HUES6 (cell line): ENCODE data around the gene PHTF2.

ENCODE experiments used
- H3K27ac ChIP-seq: 2 replicates; pipeline ENCODE4 v1.7.0; 2013; ENCODE audit warnings: low read depth, mild to moderate bottlenecking, low read length, inconsistent platforms
- H3K27me3 ChIP-seq: 2 replicates; pipeline ENCODE4 v1.6.1; 2013; ENCODE audit warnings: low read length; ENCODE audit not compliant: control insufficient read depth, insufficient read depth
- H3K36me3 ChIP-seq: 2 replicates; pipeline ENCODE4 v1.6.1; 2013; ENCODE audit warnings: low read length; ENCODE audit not compliant: control insufficient read depth, insufficient read depth
- H3K4me1 ChIP-seq: 2 replicates; pipeline ENCODE4 v1.6.1; 2013; ENCODE audit warnings: low read length; ENCODE audit not compliant: control insufficient read depth, insufficient read depth
- H3K4me3 ChIP-seq: 2 replicates; pipeline ENCODE4 v1.5.1; 2013; ENCODE audit warnings: low read depth, low read length
- H3K9ac ChIP-seq: one replicate; pipeline ENCODE4 v1.6.1; 2013; ENCODE audit warnings: mild to moderate bottlenecking, low read length
- H3K9me3 ChIP-seq: 2 replicates; pipeline ENCODE4 v1.6.1; 2013; ENCODE audit warnings: low read depth, low read length; ENCODE audit not compliant: control insufficient read depth, insufficient read depth

The PHTF2 gene

GRCh38 chr7:77967429-77967828 lies 168.9 kb downstream of the PHTF2 start:
- Histone ChIP-seq H3K27ac (no peak overlapping the region), H3K9me3 (no peaks in the 10 kb centered on the region), H3K9ac (no peak overlapping the region), H3K4me3 (no peak overlapping the region), H3K36me3 (no peaks in the 10 kb centered on the region), H3K27me3 (no peaks in the 10 kb centered on the region), H3K4me1 (no peaks in the 10 kb centered on the region)

- no peaks in the 10 kb centered on the region for H3K4me1 ChIP-seq
- no peaks in the 10 kb centered on the region for H3K27me3 ChIP-seq
- no peaks in the 10 kb centered on the region for H3K36me3 ChIP-seq
- H3K9me3 ChIP-seq = no peaks in the 10 kb centered on the region
- no peak overlapping the region for H3K27ac ChIP-seq
- H3K9ac ChIP-seq = no peak overlapping the region
- H3K4me3 ChIP-seq = no peak overlapping the region
Observed at GRCh38 chr7:77971726-77972125, 173.2 kb downstream of the PHTF2 start.

GRCh38 chr7:77975672-77976480 lies 177.3 kb downstream of the PHTF2 start:
- Histone ChIP-seq H3K27ac (no peak overlapping the region), H3K4me3 (no peak overlapping the region), H3K27me3 (no peaks in the 10 kb centered on the region), H3K36me3 (no peaks in the 10 kb centered on the region), H3K9ac (no peak overlapping the region), H3K4me1 (0 out of 2 replicates have a peak, but pooled peaks cover 3% of the 10 kb centered on the region), H3K9me3 (no peaks in the 10 kb centered on the region)

GRCh38 chr7:77979219-77979618 lies 180.6 kb downstream of the PHTF2 start:
- H3K9ac ChIP-seq = no peak overlapping the region
- H3K36me3 ChIP-seq = no peaks in the 10 kb centered on the region
- H3K4me3 ChIP-seq = no peak overlapping the region
- no peaks in the 10 kb centered on the region for H3K9me3 ChIP-seq
- H3K27ac ChIP-seq = no peak overlapping the region
- H3K4me1 ChIP-seq = 0 out of 2 replicates have a peak, but pooled peaks cover 3% of the 10 kb centered on the region
- H3K27me3 ChIP-seq = no peaks in the 10 kb centered on the region

GRCh38 chr7:77980087-77980713 lies 181.6 kb downstream of the PHTF2 start:
- no peaks in the 10 kb centered on the region for H3K27me3 ChIP-seq
- no peak overlapping the region for H3K4me3 ChIP-seq
- H3K9me3 ChIP-seq = no peaks in the 10 kb centered on the region
- no peaks in the 10 kb centered on the region for H3K36me3 ChIP-seq
- no peak overlapping the region for H3K9ac ChIP-seq
- H3K27ac ChIP-seq = no peak overlapping the region
- 0 out of 2 replicates have a peak, but pooled peaks cover 3% of the 10 kb centered on the region for H3K4me1 ChIP-seq

- Histone ChIP-seq H3K9ac (no peak overlapping the region), H3K27me3 (no peaks in the 10 kb centered on the region), H3K9me3 (no peaks in the 10 kb centered on the region), H3K36me3 (no peaks in the 10 kb centered on the region), H3K4me1 (0 out of 2 replicates have a peak, but pooled peaks cover 3% of the 10 kb centered on the region), H3K4me3 (no peak overlapping the region), H3K27ac (no peak overlapping the region)
Observed at GRCh38 chr7:77982926-77983550, 184.5 kb downstream of the PHTF2 start.

- Histone ChIP-seq H3K36me3 (no peaks in the 10 kb centered on the region), H3K9ac (no peak overlapping the region), H3K27ac (no peak overlapping the region), H3K9me3 (no peaks in the 10 kb centered on the region), H3K4me1 (0 out of 2 replicates have a peak, but pooled peaks cover 3% of the 10 kb centered on the region), H3K27me3 (no peaks in the 10 kb centered on the region), H3K4me3 (no peak overlapping the region)
Observed at GRCh38 chr7:77983973-77984372, 185.4 kb downstream of the PHTF2 start.

- H3K27ac ChIP-seq = no peak overlapping the region
Observed at GRCh38 chr7:77985232-77985973, 186.8 kb downstream of the PHTF2 start.

GRCh38 chr7:77985974-77986339 lies 187.4 kb downstream of the PHTF2 start:
- Histone ChIP-seq H3K9me3 (no peaks in the 10 kb centered on the region), H3K27me3 (no peaks in the 10 kb centered on the region), H3K4me3 (no peak overlapping the region), H3K27ac (no peak overlapping the region), H3K9ac (no peak overlapping the region), H3K36me3 (no peaks in the 10 kb centered on the region), H3K4me1 (peaks cover 9% of the 10 kb centered on the region)

More at GRCh38 chr7:77985232-77985973, 186.8 kb downstream of the PHTF2 start:
- Histone ChIP-seq H3K4me1 (peaks cover 5% of the 10 kb centered on the region), H3K9me3 (no peaks in the 10 kb centered on the region), H3K36me3 (no peaks in the 10 kb centered on the region), H3K27me3 (no peaks in the 10 kb centered on the region), H3K4me3 (no peak overlapping the region), H3K9ac (no peak overlapping the region)

- Histone ChIP-seq H3K36me3 (no peaks in the 10 kb centered on the region), H3K9me3 (no peaks in the 10 kb centered on the region), H3K4me1 (peaks cover 9% of the 10 kb centered on the region), H3K4me3 (no peak overlapping the region), H3K9ac (no peak overlapping the region), H3K27ac (no peak overlapping the region), H3K27me3 (no peaks in the 10 kb centered on the region)
Observed at GRCh38 chr7:77989981-77990566, 191.5 kb downstream of the PHTF2 start.
